Stimulated activated CD4-positive, alpha-beta T cell treated with anti-CD3 and anti-CD28 coated beads, Interleukin-4, amount 100 ng/mL, for 1 hour (primary cell): ENCODE data around the gene FAM118A.
"Not testable (repeated sequence)": the region's sequence is repeated elsewhere in the genome, so short reads cannot be mapped to it uniquely, and the experiment has no call there.

ENCODE experiments used
- DNase-seq: peaks from one replicate; pipeline ENCODE4 v3.0.0-alpha.2; 2020

FAM118A gene

DNA sequence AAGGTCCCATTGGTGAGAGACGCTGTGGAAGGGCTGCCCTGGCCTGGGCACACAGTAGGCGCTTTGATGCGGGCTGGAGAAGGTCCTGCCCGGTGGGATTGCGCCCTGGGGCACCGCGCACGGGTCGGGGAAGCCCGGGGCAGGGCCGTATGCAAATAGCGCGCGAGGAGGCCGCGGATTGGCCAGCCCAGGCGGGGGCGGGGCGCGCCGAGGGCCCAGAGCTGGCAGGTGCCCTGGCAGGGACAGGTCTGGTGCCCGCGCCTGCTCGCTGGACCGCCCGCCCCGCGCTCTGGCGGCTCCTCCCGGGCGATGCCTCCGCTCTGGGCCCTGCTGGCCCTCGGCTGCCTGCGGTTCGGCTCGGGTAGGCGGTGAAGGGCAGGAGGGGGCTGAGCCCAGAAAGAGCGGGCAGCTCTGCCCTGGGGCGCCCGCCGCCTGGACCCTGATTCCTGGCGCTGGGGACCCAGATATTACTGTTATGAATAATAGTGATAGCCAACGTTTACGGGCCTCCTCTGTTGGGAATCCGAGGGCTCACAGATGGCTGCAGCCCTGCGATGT, 24.9 kb upstream of the FAM118A start, which contains the start of gene UPK3A:
Gene UPK3A (plus strand): TSS at position 245 of the 558 bp plus-strand sequence. CDS start 65 bp downstream, at position 310.
- DNase-seq: peak; percentile 68

DNA sequence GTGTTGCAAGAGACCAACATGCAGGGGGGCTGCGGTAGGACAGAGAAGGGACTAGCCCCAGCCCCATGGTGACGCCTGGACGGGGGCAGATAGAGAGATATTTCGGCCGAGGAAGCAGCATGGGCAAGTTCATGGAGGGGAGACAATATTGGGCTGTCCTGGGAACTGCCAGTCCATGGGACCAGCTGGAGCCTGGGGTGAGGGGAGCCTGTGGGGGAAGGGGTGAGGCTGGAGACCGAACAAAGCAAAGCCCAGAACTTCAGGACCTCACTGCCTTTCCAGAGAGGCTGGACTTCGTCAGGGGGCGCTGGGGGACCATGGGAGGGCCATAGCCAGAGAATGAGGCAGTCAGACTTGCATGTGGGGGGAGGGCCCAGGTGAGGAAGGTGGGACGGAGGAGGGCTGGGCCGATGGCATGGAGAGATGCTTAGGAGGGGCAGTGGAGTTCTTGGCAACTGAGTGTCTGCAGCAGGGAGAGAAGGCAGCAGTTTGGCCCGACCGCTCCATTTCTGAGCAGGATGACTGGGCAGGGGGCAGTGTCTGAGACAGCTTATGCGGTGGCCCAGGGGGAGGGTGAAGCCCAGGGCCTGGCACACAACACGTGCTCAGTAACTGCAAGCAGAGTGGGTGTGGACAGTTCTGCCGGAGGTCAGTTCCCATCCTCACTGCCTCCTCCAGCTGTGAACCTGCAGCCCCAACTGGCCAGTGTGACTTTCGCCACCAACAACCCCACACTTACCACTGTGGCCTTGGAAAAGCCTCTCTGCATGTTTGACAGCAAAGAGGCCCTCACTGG, 24.3 kb upstream of the FAM118A start:
- DNase-seq: no peak

DNA sequence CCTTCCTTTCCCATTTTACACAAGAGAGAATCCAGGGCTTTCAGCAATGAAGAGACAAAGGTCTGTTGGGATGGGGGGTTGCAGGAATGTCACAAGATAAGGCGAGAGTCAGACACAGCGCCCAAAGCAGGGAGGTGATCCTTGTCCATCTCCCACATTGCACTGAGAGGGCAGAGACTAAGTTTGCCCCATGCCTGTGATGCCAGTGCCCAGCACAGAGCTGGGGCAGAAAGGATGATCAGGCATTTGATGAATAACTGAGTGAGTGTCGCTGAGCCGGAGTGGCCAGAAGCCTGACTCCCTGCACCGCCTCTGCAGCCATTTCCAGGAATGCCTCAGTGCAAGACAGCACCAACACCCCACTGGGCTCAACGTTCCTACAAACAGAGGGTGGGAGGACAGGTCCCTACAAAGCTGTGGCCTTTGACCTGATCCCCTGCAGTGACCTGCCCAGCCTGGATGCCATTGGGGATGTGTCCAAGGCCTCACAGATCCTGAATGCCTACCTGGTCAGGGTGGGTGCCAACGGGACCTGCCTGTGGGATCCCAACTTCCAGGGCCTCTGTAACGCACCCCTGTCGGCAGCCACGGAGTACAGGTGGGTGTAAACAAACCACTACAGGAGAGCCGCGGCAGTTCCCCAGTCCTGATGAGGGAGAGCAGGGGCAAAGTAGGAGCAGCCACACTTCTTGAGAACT, 22.7 kb upstream of the FAM118A start:
- no peak for DNase-seq

- no peak for DNase-seq
Observed at GRCh38 chr22:45290410-45290936, 19.3 kb upstream of the FAM118A start.

DNA sequence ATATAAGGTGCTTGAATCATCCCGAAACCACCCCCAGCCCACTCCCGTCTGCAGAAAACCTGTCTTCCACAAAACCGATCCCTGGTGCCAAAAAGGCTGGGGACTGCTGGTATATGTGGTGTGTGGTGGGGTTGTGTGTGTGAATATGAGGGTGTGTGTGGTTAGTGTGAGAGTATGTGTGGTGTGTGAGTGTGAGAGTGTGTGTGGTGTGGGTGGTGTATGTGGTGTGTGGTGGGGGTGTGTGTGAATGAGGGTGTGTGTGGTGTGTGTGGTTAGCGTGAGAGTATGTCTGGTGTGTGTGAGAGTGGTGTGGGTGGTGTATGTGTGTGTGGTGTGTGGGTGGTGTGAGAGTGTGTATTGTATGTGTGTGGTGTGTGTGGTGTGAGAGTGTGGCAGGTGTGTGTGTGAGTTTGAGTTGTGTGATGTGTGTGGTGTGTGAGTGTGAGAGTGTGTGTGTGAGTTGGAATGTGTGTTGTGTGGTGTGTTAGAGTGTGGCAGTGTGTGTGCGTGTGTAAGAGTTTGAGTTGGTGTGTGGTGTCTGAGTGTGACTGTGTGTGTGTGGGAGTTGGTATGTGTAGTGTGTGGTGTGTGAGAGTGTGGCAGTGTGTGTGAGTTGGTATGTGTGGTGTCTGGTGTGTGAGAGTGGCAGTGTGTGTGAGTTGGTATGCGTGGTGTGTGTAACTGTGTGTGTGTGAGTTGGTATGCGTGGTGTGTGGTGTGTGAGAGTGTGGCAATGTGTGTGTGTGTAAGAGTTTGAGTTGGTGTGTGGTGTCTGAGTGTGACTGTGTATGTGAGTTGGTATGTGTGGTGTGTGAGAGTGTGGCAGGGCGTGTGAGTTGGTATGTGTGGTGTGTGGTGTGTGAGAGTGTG, 18.4 kb upstream of the FAM118A start:
- no peak for DNase-seq

GRCh38 chr22:45291931-45292290, 17.8 kb upstream of the FAM118A start:
- DNase-seq: no peak

- DNase-seq: no peak
Observed at GRCh38 chr22:45292731-45293442, 16.8 kb upstream of the FAM118A start.

- no peak for DNase-seq
Observed at GRCh38 chr22:45294030-45294429, 15.7 kb upstream of the FAM118A start.

- DNase-seq: not testable (repeated sequence)
Observed at GRCh38 chr22:45295004-45295403, 14.7 kb upstream of the FAM118A start.

DNA sequence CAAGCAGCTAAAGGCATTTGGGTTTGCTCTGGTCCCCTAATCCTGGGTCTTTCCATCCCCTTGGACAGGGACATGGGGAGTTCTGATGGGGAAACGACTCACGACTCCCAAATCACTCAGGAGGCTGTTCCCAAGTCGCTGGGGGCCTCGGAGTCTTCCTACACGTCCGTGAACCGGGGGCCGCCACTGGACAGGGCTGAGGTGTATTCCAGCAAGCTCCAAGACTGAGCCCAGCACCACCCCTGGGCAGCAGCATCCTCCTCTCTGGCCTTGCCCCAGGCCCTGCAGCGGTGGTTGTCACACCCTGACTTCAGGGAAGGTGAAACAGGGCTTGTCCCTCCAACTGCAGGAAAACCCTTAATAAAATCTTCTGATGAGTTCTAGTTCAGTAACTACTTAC, 14.2 kb upstream of the FAM118A start:
- DNase-seq: no peak

DNA sequence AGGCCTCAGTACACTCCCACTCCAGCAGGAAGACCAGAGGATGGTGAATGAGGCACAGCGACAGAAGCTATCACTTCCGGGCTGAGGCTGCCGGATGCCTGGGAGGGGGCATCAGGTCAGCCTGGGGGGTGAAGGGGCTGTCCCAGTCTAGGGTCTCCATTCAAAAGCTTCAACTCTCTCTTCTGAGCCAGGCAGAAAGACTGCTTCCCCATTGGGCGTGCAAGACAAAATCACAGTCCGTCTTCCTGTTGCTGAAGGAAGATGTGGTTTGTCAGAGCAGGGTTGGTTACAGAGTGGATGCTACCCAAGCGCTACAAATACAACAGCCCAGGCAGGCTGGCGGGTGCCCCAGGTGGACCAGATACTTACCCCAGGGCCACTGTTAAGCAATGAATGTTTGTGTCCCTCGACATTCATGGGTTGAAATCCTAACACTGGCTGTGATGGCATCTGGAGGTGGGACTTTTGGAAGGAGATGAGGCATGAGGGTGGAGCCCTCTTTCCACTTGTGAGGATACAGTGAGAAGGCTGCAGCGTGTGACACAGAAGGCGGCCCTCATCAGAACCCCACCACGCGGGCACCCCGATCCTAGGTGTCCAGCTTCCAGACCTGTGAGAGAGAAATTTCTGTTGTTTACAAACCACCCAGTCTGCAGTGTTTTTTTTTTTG, 13.0 kb upstream of the FAM118A start:
- DNase-seq: no peak

- no peak for DNase-seq
Observed at GRCh38 chr22:45298934-45299505, 10.7 kb upstream of the FAM118A start.

DNA sequence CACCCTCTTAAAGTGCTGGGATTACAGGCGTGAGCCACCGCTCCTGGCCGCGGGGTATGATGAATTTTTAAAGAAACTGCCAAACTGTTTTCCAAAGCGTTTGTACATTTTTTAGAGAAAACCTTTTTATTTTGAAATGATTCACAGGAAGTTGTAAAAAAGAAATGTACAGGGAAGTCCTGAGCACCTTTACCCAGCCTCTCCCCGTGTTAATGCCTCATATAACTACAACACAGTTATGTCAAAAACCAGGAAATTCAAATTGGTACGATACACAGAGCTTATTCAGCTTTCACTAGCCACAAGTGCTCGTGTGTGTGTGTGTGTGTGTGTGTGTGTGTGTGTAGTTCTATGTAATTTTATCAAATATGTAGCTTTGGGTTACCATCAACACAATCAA, 7.0 kb upstream of the FAM118A start:
- no peak for DNase-seq

- DNase-seq: no peak
Observed at GRCh38 chr22:45303181-45303580, 6.6 kb upstream of the FAM118A start.

GRCh38 chr22:45304971-45305370, 4.8 kb upstream of the FAM118A start:
- DNase-seq: no peak

DNA sequence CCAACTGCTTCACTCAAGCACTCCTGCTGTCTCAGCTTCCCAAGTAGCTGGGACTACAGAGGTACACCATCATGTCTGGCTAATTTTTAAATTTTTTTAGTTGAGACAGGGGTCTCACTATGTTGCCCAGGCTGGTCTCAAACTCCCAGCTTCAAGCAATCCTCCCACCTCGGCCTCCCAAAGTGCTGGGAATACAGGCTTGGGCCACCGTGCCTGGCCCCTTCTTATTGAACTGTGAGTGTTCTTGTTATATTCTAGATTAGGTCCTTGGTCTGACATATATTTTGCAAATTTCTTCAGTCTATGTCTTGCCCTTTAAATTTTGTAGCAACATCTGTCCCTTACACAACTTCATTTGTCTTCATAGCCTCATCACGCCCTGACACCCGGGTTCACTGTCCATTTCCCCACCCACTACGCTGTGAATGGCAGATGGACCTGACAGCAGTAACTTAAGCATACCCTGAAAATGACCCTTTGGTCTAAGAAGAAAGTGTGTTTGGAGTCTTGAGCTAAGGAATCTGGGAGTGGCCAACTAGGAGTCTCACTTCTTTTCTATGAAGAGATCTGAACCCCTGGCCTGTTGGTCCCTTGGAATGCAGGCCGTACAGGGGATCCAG, 4.2 kb upstream of the FAM118A start:
- no peak for DNase-seq

GRCh38 chr22:45306139-45306538, 3.6 kb upstream of the FAM118A start:
- no peak for DNase-seq

- DNase-seq: no peak
Observed at GRCh38 chr22:45308391-45308956, 1.3 kb upstream of the FAM118A start.

DNA sequence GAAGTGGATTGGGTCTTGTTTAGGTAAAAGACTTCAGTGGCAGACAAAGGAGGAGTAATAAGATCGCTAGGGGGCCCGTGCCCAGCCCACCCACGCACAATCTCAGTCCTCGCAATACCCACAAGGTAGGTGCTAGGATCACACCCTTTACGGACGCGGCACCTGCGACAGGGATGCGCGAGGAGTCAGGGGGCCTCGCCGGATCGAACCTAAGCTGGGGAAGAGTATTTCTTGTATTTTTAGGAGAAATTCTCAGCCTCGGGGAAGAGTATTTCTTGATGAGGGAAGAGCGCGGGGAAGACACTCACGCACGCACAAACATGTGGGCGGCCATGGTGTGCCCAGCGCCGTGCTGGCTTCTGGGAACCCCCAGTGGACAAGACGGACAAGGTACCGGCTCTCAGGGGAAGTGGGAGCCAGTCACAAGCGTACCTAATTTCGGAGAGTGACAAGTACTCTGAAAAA, 745 bp upstream of the FAM118A start:
- no peak for DNase-seq

GRCh38 chr22:45310331-45310976, 720 bp downstream of the FAM118A start:
- DNase-seq: peak; percentile 24
